ENCODE measurements around the gene HLX.

Gene HLX

DNA sequence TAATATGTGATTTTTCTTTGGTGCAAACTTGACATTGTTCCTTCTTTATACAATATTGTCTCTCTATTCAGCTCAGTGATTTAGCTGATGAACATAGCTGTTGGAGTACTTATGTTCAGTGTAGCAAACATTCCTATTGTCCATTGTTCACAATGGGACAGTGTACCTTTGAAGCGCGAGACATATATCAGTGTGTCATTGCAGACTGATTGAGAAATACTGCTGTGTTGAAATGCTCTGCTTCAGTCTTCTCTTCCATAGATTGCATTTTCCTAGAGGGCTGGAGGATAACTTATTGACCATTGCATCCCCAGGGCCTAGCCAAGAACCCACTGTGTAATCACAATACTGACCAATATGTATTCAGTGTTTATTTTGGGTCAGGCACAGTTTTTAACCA lies 46.5 kb downstream of the HLX start:
- no peak for DNase-seq (ENCODE audit: low spot score)

DNA sequence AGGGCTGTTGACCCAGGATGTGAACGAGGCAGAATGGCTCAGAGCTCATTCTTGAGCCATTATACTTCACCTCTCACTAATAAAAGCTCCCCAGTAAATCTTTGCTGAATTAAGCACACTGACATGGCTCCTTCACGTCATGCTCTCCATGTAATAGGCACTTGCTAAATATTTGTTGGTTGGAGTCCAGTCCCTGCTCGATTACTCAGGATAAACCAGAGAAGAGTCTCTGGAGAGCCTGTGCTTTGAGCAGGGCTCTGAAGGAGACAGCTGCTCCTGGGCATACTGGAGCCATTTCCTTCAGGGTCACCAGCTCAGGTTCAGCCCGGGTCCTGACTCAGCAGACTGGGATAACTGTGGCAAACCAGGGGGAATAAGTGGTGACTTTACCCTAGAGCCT lies 46.9 kb downstream of the HLX start:
- peak; percentile 51 for DNase-seq (ENCODE audit: low spot score)

DNA sequence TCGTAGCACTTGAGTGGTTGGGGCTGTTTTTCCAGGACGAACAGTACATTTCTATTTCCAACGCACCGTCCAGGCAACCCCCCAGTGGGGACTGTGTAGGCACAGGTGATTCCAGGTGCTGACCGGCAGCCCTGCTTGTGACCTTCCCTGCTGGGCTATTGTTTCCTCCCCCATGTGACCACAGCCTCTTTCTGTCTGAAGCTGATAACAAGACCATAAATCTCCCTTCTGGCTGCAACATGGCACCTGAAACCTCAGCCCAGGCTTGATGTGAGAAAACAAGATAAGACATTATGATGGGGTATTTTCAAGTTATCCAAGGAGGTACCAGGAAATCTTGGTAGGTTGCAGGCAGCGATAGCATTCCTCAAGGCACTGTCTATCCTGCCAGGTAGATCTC lies 48.2 kb downstream of the HLX start:
- no peak for DNase-seq (ENCODE audit: low spot score)

DNA sequence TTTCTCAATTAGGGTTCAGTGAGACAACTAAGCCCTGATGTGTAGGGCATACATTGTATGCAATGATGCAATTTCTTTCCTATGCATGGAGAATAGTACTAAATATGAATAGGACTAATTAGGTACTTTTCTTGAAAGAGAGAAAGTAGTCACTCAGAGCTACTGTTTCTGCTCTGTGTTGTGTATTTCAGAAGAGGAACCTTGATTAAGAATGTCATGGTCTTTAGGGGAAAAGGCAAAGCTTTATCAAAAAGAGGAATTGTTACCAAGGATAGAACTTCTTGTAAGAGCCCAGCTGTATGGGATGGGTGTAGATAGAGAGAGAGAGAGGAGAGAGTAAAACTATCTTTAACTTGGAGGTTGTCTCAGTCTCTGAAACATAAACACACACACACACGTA lies 49.1 kb downstream of the HLX start:
- DNase-seq (ENCODE audit: low spot score), result no peak

- DNase-seq (ENCODE audit: low spot score), result peak; percentile 16
Observed at GRCh38 chr1:220928725-220929300, 49.6 kb downstream of the HLX start.

- no peak for DNase-seq (ENCODE audit: low spot score)
Observed at GRCh38 chr1:220929304-220929703, 50.1 kb downstream of the HLX start.

All from AG20443 (cell line).